ENCODE results near the gene GRIP1.

GRCh38 chr12:66359300-66359699, 319.6 kb downstream of the GRIP1 start:
- TF ChIP-seq CTCF (conservative IDR thresholded peaks at IDR 0.05; ENCODE audit: low read depth in 2 of 2) (no peak), JUNB (IDR thresholded peaks at IDR 0.05; ENCODE audit: unreplicated experiment) (no peak), ZNF114 (CRISPR knock-in tag; IDR thresholded peaks at IDR 0.05) (no peak), EZH2phosphoT487 (IDR thresholded peaks at IDR 0.05; ENCODE audit: unreplicated experiment) (no peak), EZH2 (IDR thresholded peaks at IDR 0.05; ENCODE audit: low read depth, unreplicated experiment) (no peak), POLR2AphosphoS5 (IDR thresholded peaks at IDR 0.05; ENCODE audit: low read depth) (no peak)
